SK-N-SH (cell line): Measurements from ENCODE around the gene PCBP3. TPM values are rescaled to one million over a fixed set of nuclear protein-coding genes. Genes with fewer than 3 reads are reported as not detected.

Experiments used
- CTCF ChIA-PET: fragments of 300-600, 350-600 bp; formaldehyde crosslinking; extraction: SDS; loops from one replicate; lab custom pipeline; 2021; lab: Yijun Ruan, JAX
- POLR2A ChIA-PET: fragments of 350-600 bp; sonication (Branson Sonifier 250); formaldehyde crosslinking; extraction: SDS; loops from one replicate; lab custom pipeline; 2020; ENCODE audit warnings: antibody characterized with exemption, inconsistent platforms; lab: Yijun Ruan, JAX
- DNase-seq: peaks from one replicate; pipeline ENCODE4 v3.0.0; 2012
- H2AFZ ChIP-seq: fragments of 200-600 bp; sonication (generic); 2 replicates; pipeline ENCODE4 v1.8.1; 2016; ENCODE audit warnings: antibody characterized with exemption, mild to moderate bottlenecking, low read depth
- H3F3A ChIP-seq: fragments of 200-600 bp; sonication (generic); replicated peaks from 2 replicates; pipeline ENCODE3; 2016; ENCODE audit warnings: antibody characterized with exemption, mild to moderate bottlenecking; ENCODE audit not compliant: insufficient read depth
- H3K27ac ChIP-seq, 2 experiments: fragments of 200-500 bp in 1 of 2; fragments of 200-600 bp in 1 of 2; sonication (Bioruptor generic) in 1 of 2; sonication (generic), shearing (Covaris generic) in 1 of 2; 2 replicates each; pipeline versions ENCODE4 v1.5.1 to v1.6.1; 2014 to 2016; ENCODE audit warnings: low read depth in 2 of 2, inconsistent platforms in 1 of 2, low read length in 1 of 2, mild to moderate bottlenecking in 1 of 2, mixed read lengths in 1 of 2
- H3K27me3 ChIP-seq: fragments of 200-600 bp; sonication (generic), shearing (Covaris generic); 2 replicates; pipeline ENCODE4 v1.6.1; 2016; ENCODE audit warnings: mixed run types; ENCODE audit not compliant: insufficient read depth
- H3K36me3 ChIP-seq, 2 experiments: fragments of 200-500 bp in 1 of 2; fragments of 200-600 bp in 1 of 2; sonication (Bioruptor generic) in 1 of 2; sonication (generic) in 1 of 2; replicated peaks in 1 of 2; 2 replicates each; pipeline versions ENCODE3 to v1.5.1; 2014 to 2016; ENCODE audit warnings: low read length in 1 of 2, mild to moderate bottlenecking in 1 of 2; ENCODE audit not compliant: insufficient read depth in 2 of 2, control insufficient read depth in 1 of 2
- H3K4me1 ChIP-seq, 2 experiments: fragments of 200-500 bp in 1 of 2; fragments of 200-600 bp in 1 of 2; sonication (Bioruptor generic) in 1 of 2; sonication (generic), shearing (Covaris generic) in 1 of 2; 2 replicates each; pipeline versions ENCODE4 v1.5.1 to v1.6.1; 2014 to 2016; ENCODE audit warnings: low read depth in 1 of 2, low read length in 1 of 2, mixed run types in 1 of 2; ENCODE audit not compliant: insufficient read depth in 2 of 2, control insufficient read depth in 1 of 2
- H3K4me2 ChIP-seq: fragments of 200-600 bp; sonication (generic), shearing (Covaris generic); 2 replicates; pipeline ENCODE4 v1.6.1; 2017; ENCODE audit warnings: mixed run types
- H3K4me3 ChIP-seq, 2 experiments: fragments of 200-500 bp in 1 of 2; fragments of 200-600 bp in 1 of 2; sonication (Bioruptor generic) in 1 of 2; sonication (generic), shearing (Covaris generic) in 1 of 2; 2 replicates each; pipeline versions ENCODE4 v1.5.1 to v1.8.1; 2014 to 2016; ENCODE audit warnings: low read depth in 2 of 2, inconsistent platforms in 1 of 2, low read length in 1 of 2, mild to moderate bottlenecking in 1 of 2, mixed read lengths in 1 of 2, moderate library complexity in 1 of 2
- H3K79me2 ChIP-seq: fragments of 200-600 bp; sonication (generic); 2 replicates; pipeline ENCODE4 v1.8.1; 2017; ENCODE audit warnings: mild to moderate bottlenecking; ENCODE audit not compliant: insufficient read depth
- H3K9ac ChIP-seq: fragments of 200-600 bp; sonication (generic); 2 replicates; pipeline ENCODE4 v1.6.1; 2017; ENCODE audit warnings: mixed run types
- H3K9me2 ChIP-seq: fragments of 200-600 bp; sonication (generic); 2 replicates; pipeline ENCODE4 v1.6.1; 2017; ENCODE audit warnings: mixed run types
- H3K9me3 ChIP-seq: fragments of 200-600 bp; sonication (generic); 2 replicates; pipeline ENCODE4 v1.6.1; 2017; ENCODE audit warnings: mixed run types, mild to moderate bottlenecking, moderate library complexity
- H4K20me1 ChIP-seq: fragments of 200-600 bp; sonication (generic); 2 replicates; pipeline ENCODE4 v1.6.1; 2017; ENCODE audit warnings: mild to moderate bottlenecking, mixed run types; ENCODE audit not compliant: insufficient read depth
- CTCF ChIP-seq: fragments of 200-600 bp; sonication (generic); IDR thresholded peaks from 2 replicates; pipeline ENCODE4 v1.6.1; 2017; ENCODE audit warnings: antibody characterized with exemption, mild to moderate bottlenecking, moderate library complexity
- EP300 ChIP-seq, 2 experiments: IDR thresholded peaks; 2 replicates each; pipeline versions ENCODE4 v1.4.0 to v1.6.1; 2012; ENCODE audit warnings: borderline replicate concordance in 1 of 2, low read depth in 1 of 2, low read length in 1 of 2
- FOSL2 ChIP-seq: IDR thresholded peaks from 2 replicates; pipeline ENCODE4 v1.4.0; 2012; ENCODE audit warnings: low read depth, mild to moderate bottlenecking, moderate library complexity, borderline replicate concordance
- FOXJ3 ChIP-seq: sonication (generic); formaldehyde crosslinking; IDR thresholded peaks from 2 replicates; pipeline ENCODE4 v1.5.1; 2020; ENCODE audit warnings: mild to moderate bottlenecking, missing genetic modification reagents
- FOXM1 ChIP-seq: IDR thresholded peaks from 2 replicates; pipeline ENCODE4 v1.4.0; 2012; ENCODE audit warnings: low read depth, mild to moderate bottlenecking
- GATA2 ChIP-seq: sonication (generic); formaldehyde crosslinking; IDR thresholded peaks from 2 replicates; pipeline ENCODE4 v1.5.0; 2020; ENCODE audit warnings: mild to moderate bottlenecking, missing genetic modification reagents
- JUND ChIP-seq: IDR thresholded peaks from 2 replicates; pipeline ENCODE4 v1.4.0; 2012
- MAX ChIP-seq: IDR thresholded peaks from 2 replicates; pipeline ENCODE4 v1.4.0; 2012; ENCODE audit warnings: low read depth
- POLR2AphosphoS5 ChIP-seq: IDR thresholded peaks from 2 replicates; pipeline ENCODE4 v1.6.1; 2012; ENCODE audit warnings: low read depth, low read length
- RFX5 ChIP-seq: IDR thresholded peaks from 2 replicates; pipeline ENCODE4 v1.6.1; 2012; ENCODE audit warnings: mild to moderate bottlenecking, improper control_type of control experiment, low read length
- RXRA ChIP-seq: IDR thresholded peaks from 2 replicates; pipeline ENCODE4 v1.4.0; 2012; ENCODE audit warnings: low read depth, mild to moderate bottlenecking, borderline replicate concordance
- SMC3 ChIP-seq: IDR thresholded peaks from 2 replicates; pipeline ENCODE4 v1.6.1; 2012; ENCODE audit warnings: low read depth, low read length, improper control_type of control experiment
- TAF1 ChIP-seq: IDR thresholded peaks from 2 replicates; pipeline ENCODE4 v1.6.1; 2012; ENCODE audit warnings: low read depth, mild to moderate bottlenecking, low read length, moderate library complexity, borderline replicate concordance
- TEAD4 ChIP-seq: IDR thresholded peaks from 2 replicates; pipeline ENCODE4 v1.4.0; 2012; ENCODE audit warnings: mild to moderate bottlenecking, borderline replicate concordance; ENCODE audit not compliant: insufficient read depth
- USF1 ChIP-seq: IDR thresholded peaks from 2 replicates; pipeline ENCODE4 v1.4.0; 2012; ENCODE audit warnings: low read depth, borderline replicate concordance
- WGBS: methylation state at CpG from one replicate; pipeline ENCODE4 v1.1.6; 2017; ENCODE audit warnings: low lambda C conversion rate; 5-methylcytosine and 5-hydroxymethylcytosine counted together
- polyA plus RNA-seq, 3 experiments: library from polyadenylated mRNA; depleted of rRNA; stranded (reverse); fragments of >200 nt; gene quantifications; 2 replicates each; pipeline ENCODE4 v1.2.3, GENCODE V29; 2012
- TF ChIP-seq, protein P1 (sequence below): fragments of 150-350 bp; IDR thresholded peaks from 2 replicates; pipeline ENCODE4 v1.6.1; 2016; ENCODE audit warnings: mild to moderate bottlenecking, low read depth, low read length
- TF ChIP-seq, protein P2 (sequence below): IDR thresholded peaks from 2 replicates; pipeline ENCODE4; 2012
- TF ChIP-seq, protein P3 (sequence below): IDR thresholded peaks from 2 replicates; pipeline ENCODE4 v1.4.0; 2012; ENCODE audit warnings: low read depth, borderline replicate concordance

The PCBP3 gene
- polyA plus RNA-seq, 1 of the 3 experiments (the other 2 are of a cell fraction) = 9.5 TPM

GRCh38 chr21:45940091-45940490, 296.6 kb downstream of the PCBP3 start:
- Histone ChIP-seq H3K4me3 (no peak overlapping the region), H3K36me3 (no peaks in the 10 kb centered on the region), H3F3A (no peaks in the 10 kb centered on the region), H3K79me2 (no peaks in the 10 kb centered on the region), H3K9me3 (0 out of 2 replicates have a peak, but pooled peaks cover 5% of the 10 kb centered on the region), H3K27ac (no peak overlapping the region), H3K27me3 (no peaks in the 10 kb centered on the region), H3K9me2 (no peaks in the 10 kb centered on the region), H4K20me1 (no peaks in the 10 kb centered on the region), H2AFZ (no peak overlapping the region), H3K4me2 (no peak overlapping the region), H3K9ac (no peak overlapping the region), H3K4me1 (no peaks in the 10 kb centered on the region)
- no peak for TF ChIP-seq MAX
- TF ChIP-seq JUND = no peak
- TF ChIP-seq, protein P1, sequence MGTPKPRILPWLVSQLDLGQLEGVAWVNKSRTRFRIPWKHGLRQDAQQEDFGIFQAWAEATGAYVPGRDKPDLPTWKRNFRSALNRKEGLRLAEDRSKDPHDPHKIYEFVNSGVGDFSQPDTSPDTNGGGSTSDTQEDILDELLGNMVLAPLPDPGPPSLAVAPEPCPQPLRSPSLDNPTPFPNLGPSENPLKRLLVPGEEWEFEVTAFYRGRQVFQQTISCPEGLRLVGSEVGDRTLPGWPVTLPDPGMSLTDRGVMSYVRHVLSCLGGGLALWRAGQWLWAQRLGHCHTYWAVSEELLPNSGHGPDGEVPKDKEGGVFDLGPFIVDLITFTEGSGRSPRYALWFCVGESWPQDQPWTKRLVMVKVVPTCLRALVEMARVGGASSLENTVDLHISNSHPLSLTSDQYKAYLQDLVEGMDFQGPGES = no peak
- no peak for TF ChIP-seq TEAD4
- no peak for TF ChIP-seq RFX5
- TF ChIP-seq, protein P2, sequence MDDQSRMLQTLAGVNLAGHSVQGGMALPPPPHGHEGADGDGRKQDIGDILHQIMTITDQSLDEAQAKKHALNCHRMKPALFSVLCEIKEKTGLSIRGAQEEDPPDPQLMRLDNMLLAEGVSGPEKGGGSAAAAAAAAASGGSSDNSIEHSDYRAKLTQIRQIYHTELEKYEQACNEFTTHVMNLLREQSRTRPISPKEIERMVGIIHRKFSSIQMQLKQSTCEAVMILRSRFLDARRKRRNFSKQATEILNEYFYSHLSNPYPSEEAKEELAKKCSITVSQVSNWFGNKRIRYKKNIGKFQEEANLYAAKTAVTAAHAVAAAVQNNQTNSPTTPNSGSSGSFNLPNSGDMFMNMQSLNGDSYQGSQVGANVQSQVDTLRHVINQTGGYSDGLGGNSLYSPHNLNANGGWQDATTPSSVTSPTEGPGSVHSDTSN = no peak
- TF ChIP-seq SMC3 = no peak
- no peak for TF ChIP-seq EP300 (IDR thresholded peaks at IDR 0.05; ENCODE audit: borderline replicate concordance in 1 of 2, low read depth in 1 of 2, low read length in 1 of 2)
- no peak for TF ChIP-seq FOXM1
- no peak for TF ChIP-seq GATA2 (CRISPR knock-in tag)
- TF ChIP-seq POLR2AphosphoS5 = no peak
- TF ChIP-seq TAF1 = no peak
- TF ChIP-seq CTCF = no peak
- TF ChIP-seq, protein P3, sequence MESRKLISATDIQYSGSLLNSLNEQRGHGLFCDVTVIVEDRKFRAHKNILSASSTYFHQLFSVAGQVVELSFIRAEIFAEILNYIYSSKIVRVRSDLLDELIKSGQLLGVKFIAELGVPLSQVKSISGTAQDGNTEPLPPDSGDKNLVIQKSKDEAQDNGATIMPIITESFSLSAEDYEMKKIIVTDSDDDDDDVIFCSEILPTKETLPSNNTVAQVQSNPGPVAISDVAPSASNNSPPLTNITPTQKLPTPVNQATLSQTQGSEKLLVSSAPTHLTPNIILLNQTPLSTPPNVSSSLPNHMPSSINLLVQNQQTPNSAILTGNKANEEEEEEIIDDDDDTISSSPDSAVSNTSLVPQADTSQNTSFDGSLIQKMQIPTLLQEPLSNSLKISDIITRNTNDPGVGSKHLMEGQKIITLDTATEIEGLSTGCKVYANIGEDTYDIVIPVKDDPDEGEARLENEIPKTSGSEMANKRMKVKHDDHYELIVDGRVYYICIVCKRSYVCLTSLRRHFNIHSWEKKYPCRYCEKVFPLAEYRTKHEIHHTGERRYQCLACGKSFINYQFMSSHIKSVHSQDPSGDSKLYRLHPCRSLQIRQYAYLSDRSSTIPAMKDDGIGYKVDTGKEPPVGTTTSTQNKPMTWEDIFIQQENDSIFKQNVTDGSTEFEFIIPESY = no peak
- TF ChIP-seq FOXJ3 (CRISPR knock-in tag) = no peak
- no peak for TF ChIP-seq USF1
- TF ChIP-seq FOSL2 = no peak
- no peak for TF ChIP-seq RXRA
- ChIA-PET POLR2A (no interaction called here), CTCF (interaction anchor here (2.1 kb wide), 1 partner anchor 30 kb away, joined by 6 read pairs; no protein-coding TSS in a partner anchor)
- 90% methylated on average over 10 of the region's 20 CpGs for WGBS
- DNase-seq = peak; percentile 16
